Naive thymus-derived CD8-positive, alpha-beta T cell (primary cell): Measurements from ENCODE around the gene TMEM209. TPM values are rescaled to one million over a fixed set of nuclear protein-coding genes. Genes with fewer than 3 reads are reported as not detected.
"Not testable (repeated sequence)": the region's sequence is repeated elsewhere in the genome, so short reads cannot be mapped to it uniquely, and the experiment has no call there.

Experiments used
- ATAC-seq, 2 donors: fragments of 150-1000 bp; cut with Tn5 transposase in 1 of 2; sonication (Bioruptor Pico), chemical (Tn5 transposase) in 1 of 2; 1 replicate in 1 of 2; 2 replicates in 1 of 2; pipeline ENCODE4 v1.10.0; 2021; ENCODE audit warnings: mild to moderate bottlenecking in 2 of 2, moderate library complexity in 2 of 2
- POLR2A ChIA-PET: fragments of 350-600 bp; sonication (Branson Sonifier 250); formaldehyde crosslinking; loops from one replicate; lab custom pipeline; 2021; ENCODE audit warnings: antibody characterized with exemption; lab: Charles Lee
- DNase-seq, 10 donors: peaks; one replicate each; pipeline versions ENCODE4 v3.0.0 to v3.0.0-alpha.2; 2020 to 2022
- H3K27ac Mint-ChIP-seq, 10 donors: one replicate each; pipeline ENCODE4 v1.8.0; 2020 to 2022; ENCODE audit warnings: mild to moderate bottlenecking in 10 of 10, mixed read lengths in 10 of 10, moderate library complexity in 4 of 10, inconsistent platforms in 1 of 10
- H3K27me3 Mint-ChIP-seq, 5 donors: one replicate each; pipeline ENCODE4 v1.8.0; 2021 to 2022; ENCODE audit warnings: mixed read lengths in 5 of 5
- H3K36me3 Mint-ChIP-seq, 3 donors: one replicate each; pipeline ENCODE4 v1.8.0; 2020 to 2022; ENCODE audit warnings: mixed read lengths in 3 of 3, mild to moderate bottlenecking in 2 of 3, inconsistent platforms in 1 of 3
- H3K4me1 Mint-ChIP-seq, 4 donors: one replicate each; pipeline ENCODE4 v1.8.0; 2021 to 2022; ENCODE audit warnings: mixed read lengths in 4 of 4
- H3K4me3 Mint-ChIP-seq, 10 donors: one replicate each; pipeline ENCODE4 v1.8.0; 2020 to 2022; ENCODE audit warnings: mild to moderate bottlenecking in 10 of 10, mixed read lengths in 10 of 10, moderate library complexity in 6 of 10, inconsistent platforms in 1 of 10
- H3K9me3 Mint-ChIP-seq, 9 donors: one replicate each; pipeline ENCODE4 v1.8.0; 2020 to 2022; ENCODE audit warnings: mixed read lengths in 9 of 9, mild to moderate bottlenecking in 3 of 9, inconsistent platforms in 1 of 9, moderate library complexity in 1 of 9
- polyA plus RNA-seq, 3 donors: library from polyadenylated mRNA; unstranded; fragments of 300-500 nt; fragmentation: Illumina TruSeq; gene quantifications; one replicate each; pipeline ENCODE4 v1.2.3, GENCODE V29; 2021
- total RNA-seq, 8 experiments: library from RNA in 2 of 8; stranded (reverse) in 2 of 8; gene quantifications; one replicate each; pipeline ENCODE4 v1.2.3 and lab custom pipeline; 2021 to 2026

The TMEM209 gene
- total and polyA plus RNA-seq, 5 experiments from 2014 or later = 36.9 to 44.3 (median 40.8) TPM

GRCh38 chr7:130229981-130230380 is 24.8 kb upstream of the TMEM209 start:
- POLR2A ChIA-PET, H3K36me3 Mint-ChIP-seq, DNase-seq, ATAC-seq, H3K9me3 Mint-ChIP-seq, H3K4me1 Mint-ChIP-seq, H3K27ac Mint-ChIP-seq, H3K27me3 Mint-ChIP-seq, H3K4me3 Mint-ChIP-seq: not testable (repeated sequence)

GRCh38 chr7:130228840-130229502 is 23.8 kb upstream of the TMEM209 start:
- Mint-ChIP-seq H3K36me3 (no peaks in the 10 kb centered on the region), H3K27ac (peak overlapping the region in 1 of 10 donors; percentile 28), H3K4me1 (no peaks in the 10 kb centered on the region), H3K27me3 (no peaks in the 10 kb centered on the region), H3K4me3 (no peak overlapping the region), H3K9me3 (peaks cover 0 to 1% (median 0%) of the 10 kb centered on the region in 9 donors)
- POLR2A ChIA-PET = no interaction called here
- ATAC-seq = no peak
- DNase-seq = no peak

- POLR2A ChIA-PET = no interaction called here
- Mint-ChIP-seq H3K27me3 (no peaks in the 10 kb centered on the region), H3K36me3 (no peaks in the 10 kb centered on the region), H3K4me3 (no peak overlapping the region), H3K27ac (no peak overlapping the region), H3K9me3 (peaks cover 0 to 2% (median 0%) of the 10 kb centered on the region in 9 donors), H3K4me1 (no peaks in the 10 kb centered on the region)
- ATAC-seq (no peak), DNase-seq (no peak)
Measured at GRCh38 chr7:130227883-130228575, 22.8 kb upstream of the TMEM209 start.

GRCh38 chr7:130226333-130226732 is 21.1 kb upstream of the TMEM209 start:
- no peaks in the 10 kb centered on the region for H3K27me3 Mint-ChIP-seq
- H3K27ac Mint-ChIP-seq = no peak overlapping the region
- DNase-seq (no peak), ATAC-seq (no peak)
- no peak overlapping the region for H3K4me3 Mint-ChIP-seq
- no peaks in the 10 kb centered on the region for H3K4me1 Mint-ChIP-seq
- POLR2A ChIA-PET = no interaction called here
- H3K9me3 Mint-ChIP-seq = peaks cover 0 to 2% (median 0%) of the 10 kb centered on the region in 9 donors
- no peaks in the 10 kb centered on the region for H3K36me3 Mint-ChIP-seq

GRCh38 chr7:130224923-130225322 is 19.7 kb upstream of the TMEM209 start:
- not testable (repeated sequence) for H3K27ac Mint-ChIP-seq, H3K36me3 Mint-ChIP-seq, DNase-seq, H3K9me3 Mint-ChIP-seq, ATAC-seq, H3K27me3 Mint-ChIP-seq, H3K4me3 Mint-ChIP-seq, H3K4me1 Mint-ChIP-seq
- POLR2A ChIA-PET = interaction anchor here (0.6 kb wide), 1 partner anchor 24 kb away, joined by 5 read pairs; no protein-coding TSS in a partner anchor

GRCh38 chr7:130224210-130224609 is 19.0 kb upstream of the TMEM209 start:
- Mint-ChIP-seq H3K4me3 (no peak overlapping the region), H3K9me3 (peaks cover 0 to 2% (median 0%) of the 10 kb centered on the region in 9 donors), H3K27ac (no peak overlapping the region), H3K36me3 (no peaks in the 10 kb centered on the region), H3K27me3 (peaks cover 0 to 7% (median 3%) of the 10 kb centered on the region in 5 donors), H3K4me1 (peaks cover 0 to 2% (median 0%) of the 10 kb centered on the region in 4 donors)
- DNase-seq (no peak), ATAC-seq (no peak)
- POLR2A ChIA-PET = no interaction called here

- DNase-seq (no peak), ATAC-seq (no peak)
- POLR2A ChIA-PET = no interaction called here
- H3K27me3 Mint-ChIP-seq = peaks cover 0 to 7% (median 3%) of the 10 kb centered on the region in 5 donors
- H3K27ac Mint-ChIP-seq = no peak overlapping the region
- H3K36me3 Mint-ChIP-seq = no peaks in the 10 kb centered on the region
- peaks cover 0 to 2% (median 0%) of the 10 kb centered on the region in 4 donors for H3K4me1 Mint-ChIP-seq
- peaks cover 0 to 2% (median 0%) of the 10 kb centered on the region in 9 donors for H3K9me3 Mint-ChIP-seq
- no peak overlapping the region for H3K4me3 Mint-ChIP-seq
Measured at GRCh38 chr7:130223646-130224045, 18.4 kb upstream of the TMEM209 start.

GRCh38 chr7:130221746-130222145 is 16.5 kb upstream of the TMEM209 start:
- H3K4me3 Mint-ChIP-seq = no peak overlapping the region
- H3K9me3 Mint-ChIP-seq = peaks cover 0 to 2% (median 0%) of the 10 kb centered on the region in 9 donors
- H3K36me3 Mint-ChIP-seq = no peaks in the 10 kb centered on the region
- peaks cover 0 to 2% (median 0%) of the 10 kb centered on the region in 4 donors for H3K4me1 Mint-ChIP-seq
- no peak for DNase-seq
- POLR2A ChIA-PET = no interaction called here
- ATAC-seq = no peak
- H3K27me3 Mint-ChIP-seq = peaks cover 0 to 7% (median 3%) of the 10 kb centered on the region in 5 donors
- no peak overlapping the region for H3K27ac Mint-ChIP-seq

GRCh38 chr7:130219871-130220270 is 14.7 kb upstream of the TMEM209 start:
- Mint-ChIP-seq H3K27ac (no peak overlapping the region), H3K4me3 (no peak overlapping the region), H3K4me1 (peaks cover 0 to 2% (median 0%) of the 10 kb centered on the region in 4 donors), H3K9me3 (peaks cover 0 to 2% (median 0%) of the 10 kb centered on the region in 9 donors), H3K36me3 (no peaks in the 10 kb centered on the region), H3K27me3 (peaks cover 0 to 7% (median 3%) of the 10 kb centered on the region in 5 donors)
- POLR2A ChIA-PET = no interaction called here
- DNase-seq (no peak), ATAC-seq (no peak)

GRCh38 chr7:130218806-130219620 is 13.8 kb upstream of the TMEM209 start:
- Mint-ChIP-seq H3K27me3 (peaks cover 0 to 7% (median 4%) of the 10 kb centered on the region in 5 donors), H3K9me3 (peaks cover 0 to 1% (median 0%) of the 10 kb centered on the region in 9 donors), H3K4me1 (peaks cover 0 to 2% (median 0%) of the 10 kb centered on the region in 4 donors), H3K4me3 (no peak overlapping the region), H3K36me3 (no peaks in the 10 kb centered on the region), H3K27ac (peak overlapping the region in 1 of 10 donors; percentile 46)
- POLR2A ChIA-PET = no interaction called here
- no peak for DNase-seq
- no peak for ATAC-seq

- H3K36me3 Mint-ChIP-seq = no peaks in the 10 kb centered on the region
- peaks cover 0 to 15% (median 10%) of the 10 kb centered on the region in 5 donors for H3K27me3 Mint-ChIP-seq
- H3K4me3 Mint-ChIP-seq = no peak overlapping the region
- POLR2A ChIA-PET = no interaction called here
- ATAC-seq (no peak), DNase-seq (no peak)
- peaks cover 0 to 2% (median 0%) of the 10 kb centered on the region in 4 donors for H3K4me1 Mint-ChIP-seq
- H3K27ac Mint-ChIP-seq = no peak overlapping the region
- H3K9me3 Mint-ChIP-seq = no peaks in the 10 kb centered on the region
Measured at GRCh38 chr7:130216750-130217149, 11.5 kb upstream of the TMEM209 start.

GRCh38 chr7:130216025-130216424 is 10.8 kb upstream of the TMEM209 start:
- H3K27ac Mint-ChIP-seq = no peak overlapping the region
- POLR2A ChIA-PET = no interaction called here

More at GRCh38 chr7:130216025-130216424, 10.8 kb upstream of the TMEM209 start:
- no peak overlapping the region for H3K4me3 Mint-ChIP-seq
- DNase-seq (no peak), ATAC-seq (no peak)
- peaks cover 0 to 15% (median 7%) of the 10 kb centered on the region in 5 donors for H3K27me3 Mint-ChIP-seq
- H3K9me3 Mint-ChIP-seq = no peaks in the 10 kb centered on the region
- peaks cover 0 to under 1% (median 0%) of the 10 kb centered on the region in 4 donors for H3K4me1 Mint-ChIP-seq
- no peaks in the 10 kb centered on the region for H3K36me3 Mint-ChIP-seq
